ENCODE data around the gene FSTL5.

DNA sequence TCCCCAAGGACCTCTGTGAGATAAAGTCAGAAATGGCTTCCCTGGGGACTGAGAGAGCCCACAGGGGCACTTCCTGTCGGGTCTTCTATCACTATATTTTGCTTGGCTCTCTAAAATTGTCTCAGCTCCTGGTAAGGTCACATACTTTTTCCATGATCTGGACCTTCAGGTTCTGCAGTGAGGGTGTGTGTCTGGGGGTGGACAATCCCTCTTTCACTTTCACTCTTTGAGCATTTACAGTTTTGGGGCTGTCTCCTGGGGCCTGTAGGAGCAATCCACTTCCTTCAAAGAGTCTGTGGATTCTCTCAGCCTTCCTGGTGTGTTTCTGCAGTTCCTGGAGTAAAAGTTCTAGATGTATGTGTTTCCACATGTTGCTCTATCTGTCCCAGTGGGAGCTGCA is 335.7 kb downstream of the FSTL5 start:
- TF ChIP-seq, protein P1, sequence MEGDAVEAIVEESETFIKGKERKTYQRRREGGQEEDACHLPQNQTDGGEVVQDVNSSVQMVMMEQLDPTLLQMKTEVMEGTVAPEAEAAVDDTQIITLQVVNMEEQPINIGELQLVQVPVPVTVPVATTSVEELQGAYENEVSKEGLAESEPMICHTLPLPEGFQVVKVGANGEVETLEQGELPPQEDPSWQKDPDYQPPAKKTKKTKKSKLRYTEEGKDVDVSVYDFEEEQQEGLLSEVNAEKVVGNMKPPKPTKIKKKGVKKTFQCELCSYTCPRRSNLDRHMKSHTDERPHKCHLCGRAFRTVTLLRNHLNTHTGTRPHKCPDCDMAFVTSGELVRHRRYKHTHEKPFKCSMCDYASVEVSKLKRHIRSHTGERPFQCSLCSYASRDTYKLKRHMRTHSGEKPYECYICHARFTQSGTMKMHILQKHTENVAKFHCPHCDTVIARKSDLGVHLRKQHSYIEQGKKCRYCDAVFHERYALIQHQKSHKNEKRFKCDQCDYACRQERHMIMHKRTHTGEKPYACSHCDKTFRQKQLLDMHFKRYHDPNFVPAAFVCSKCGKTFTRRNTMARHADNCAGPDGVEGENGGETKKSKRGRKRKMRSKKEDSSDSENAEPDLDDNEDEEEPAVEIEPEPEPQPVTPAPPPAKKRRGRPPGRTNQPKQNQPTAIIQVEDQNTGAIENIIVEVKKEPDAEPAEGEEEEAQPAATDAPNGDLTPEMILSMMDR (IDR thresholded peaks at IDR 0.05; ENCODE audit: extremely low read depth in 1 of 2, insufficient read depth in 1 of 2, low read depth in 1 of 2, low read length in 2 of 2): no peak
- TF ChIP-seq POLR2A (IDR thresholded peaks at IDR 0.05; ENCODE audit: low read depth, low read length): no peak
- no peak for TF ChIP-seq MYC (IDR thresholded peaks at IDR 0.05; ENCODE audit: low read depth, low read length)
- TF ChIP-seq EZH2 (IDR thresholded peaks at IDR 0.05; ENCODE audit: borderline replicate concordance, low read depth, low read length, severe bottlenecking): no peak
- TF ChIP-seq, protein P2, sequence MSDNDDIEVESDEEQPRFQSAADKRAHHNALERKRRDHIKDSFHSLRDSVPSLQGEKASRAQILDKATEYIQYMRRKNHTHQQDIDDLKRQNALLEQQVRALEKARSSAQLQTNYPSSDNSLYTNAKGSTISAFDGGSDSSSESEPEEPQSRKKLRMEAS (IDR thresholded peaks at IDR 0.05; ENCODE audit: insufficient read depth, insufficient read length): no peak
- no peak for TF ChIP-seq POLR2AphosphoS5 (IDR thresholded peaks at IDR 0.05; ENCODE audit: insufficient read depth, low read depth, low read length)
- TF ChIP-seq JUN (IDR thresholded peaks at IDR 0.05; ENCODE audit: borderline replicate concordance, insufficient read depth, insufficient read length, low read depth): no peak
- no peak for TF ChIP-seq GATA2 (IDR thresholded peaks at IDR 0.05; ENCODE audit: insufficient read depth, insufficient read length, low read depth, low read length)
- no peak for TF ChIP-seq FOS (IDR thresholded peaks at IDR 0.05; ENCODE audit: borderline replicate concordance, insufficient read depth, low read length)

Data from endothelial cell of umbilical vein (primary cell).